ENCODE measurements around the gene GLRX2.

GRCh38 chr1:193114485-193115095, 9.4 kb upstream of the GLRX2 start:
- TF ChIP-seq EZH2 (IDR thresholded peaks at IDR 0.05; ENCODE audit: borderline replicate concordance, low read depth, low read length, poor library complexity, severe bottlenecking): no peak
- TF ChIP-seq CTCF (conservative IDR thresholded peaks at IDR 0.05; ENCODE audit: low read depth, low read length): no peak
